Measurements from ENCODE around the gene SOX6.

GRCh38 chr11:16380941-16381568 lies 24.7 kb upstream of the SOX6 start:
- TF ChIP-seq POLR2AphosphoS5 (IDR thresholded peaks at IDR 0.05) = no peak
- TF ChIP-seq CTCF (IDR thresholded peaks at IDR 0.05) = no peak
- TF ChIP-seq POLR2A (IDR thresholded peaks at IDR 0.05) = no peak

All from prostate gland (tissue), 2 donors.